Measurements from ENCODE around the gene CIC. TPM values are rescaled to one million over a fixed set of nuclear protein-coding genes. Genes with fewer than 3 reads are reported as not detected.

CIC gene
- total RNA-seq, 4 donors from 2014 or later: 25.1 to 54.9 (median 27.9) TPM

GRCh38 chr19:42301646-42302203, 32.7 kb downstream of the CIC start, which contains the start of gene PRR19:
Gene PRR19 (plus strand): TSS chr19:42302132. CDS start chr19:42309585, 7,453 bp downstream.
- no peak for DNase-seq
- H3K36me3 ChIP-seq: peaks cover 0 to 4% (median 0%) of the 10 kb centered on the region in 3 donors
- peak within 1 kb of the TSS; percentile 45 to 80 (median 61) for H3K27ac ChIP-seq
- H3K9me3 ChIP-seq: no peaks in the 10 kb centered on the region
- H3K27me3 ChIP-seq: no peaks in the 10 kb centered on the region
- intact Hi-C loops (cut with DNase I): no loop called here
- 20 to 21% methylated on average over 4 to 6 of the region's 21 CpGs for WGBS, 2 donors
- H3K4me3 ChIP-seq: peak within 1 kb of the TSS; percentile 39 to 68 (median 58)
- no peak for TF ChIP-seq CTCF (IDR thresholded peaks at IDR 0.05)
- TF ChIP-seq POLR2A (IDR thresholded peaks at IDR 0.05): no peak
- peaks cover 7 to 31% (median 8%) of the 10 kb centered on the region in 3 donors for H3K4me1 ChIP-seq

- no peak for TF ChIP-seq CTCF (IDR thresholded peaks at IDR 0.05)
- TF ChIP-seq POLR2A (IDR thresholded peaks at IDR 0.05): no peak
- peak overlapping the region in 2 of 4 donors; percentile 48 to 80 for H3K27ac ChIP-seq
- H3K4me1 ChIP-seq: peaks cover 7 to 31% (median 8%) of the 10 kb centered on the region in 3 donors
- H3K9me3 ChIP-seq: no peaks in the 10 kb centered on the region
- DNase-seq: no peak
- intact Hi-C loops (cut with DNase I): no loop called here
- WGBS, 2 donors: 59 to 81% methylated on average over 11 of the region's 11 CpGs
- H3K4me3 ChIP-seq: peak overlapping the region in 2 of 4 donors; percentile 62 to 68
- no peaks in the 10 kb centered on the region for H3K27me3 ChIP-seq
- H3K36me3 ChIP-seq: no peaks in the 10 kb centered on the region
Measured at GRCh38 chr19:42303101-42303464, 34.0 kb downstream of the CIC start.

GRCh38 chr19:42303876-42304275, 34.8 kb downstream of the CIC start:
- Histone ChIP-seq H3K4me3 (no peak overlapping the region), H3K4me1 (peaks cover 7 to 31% (median 8%) of the 10 kb centered on the region in 3 donors), H3K36me3 (no peaks in the 10 kb centered on the region), H3K27ac (no peak overlapping the region), H3K27me3 (no peaks in the 10 kb centered on the region), H3K9me3 (no peaks in the 10 kb centered on the region)
- no peak for DNase-seq
- intact Hi-C loops (cut with DNase I): no loop called here
- TF ChIP-seq POLR2A (IDR thresholded peaks at IDR 0.05) (no peak), CTCF (IDR thresholded peaks at IDR 0.05) (no peak)
- 70 to 74% methylated on average over 8 of the region's 8 CpGs for WGBS, 2 donors

- H3K4me1 ChIP-seq: peaks cover 6 to 21% (median 7%) of the 10 kb centered on the region in 3 donors
- intact Hi-C loops (cut with DNase I): no loop called here
- no peak overlapping the region for H3K4me3 ChIP-seq
- no peak for DNase-seq
- H3K27ac ChIP-seq: no peak overlapping the region
- no peaks in the 10 kb centered on the region for H3K9me3 ChIP-seq
- H3K36me3 ChIP-seq: no peaks in the 10 kb centered on the region
- TF ChIP-seq CTCF (IDR thresholded peaks at IDR 0.05) (no peak), POLR2A (IDR thresholded peaks at IDR 0.05) (no peak)
- WGBS, 2 donors: 85 to 93% methylated on average over 19 to 20 of the region's 22 CpGs
- H3K27me3 ChIP-seq: peaks cover 0 to 15% (median 0%) of the 10 kb centered on the region in 4 donors
Measured at GRCh38 chr19:42306646-42307045, 37.6 kb downstream of the CIC start.

GRCh38 chr19:42309686-42310085, 40.6 kb downstream of the CIC start:
- Histone ChIP-seq H3K4me3 (no peak overlapping the region), H3K36me3 (no peaks in the 10 kb centered on the region), H3K9me3 (no peaks in the 10 kb centered on the region), H3K27ac (no peak overlapping the region), H3K4me1 (peaks cover 8 to 15% (median 10%) of the 10 kb centered on the region in 3 donors), H3K27me3 (peaks cover 0 to 45% (median 7%) of the 10 kb centered on the region in 4 donors)
- no peak for DNase-seq
- 91% methylated on average over 7 of the region's 14 CpGs; no CpG with 5 or more reads in 1 of the 2 donors for WGBS, 2 donors
- intact Hi-C loops (cut with DNase I): no loop called here
- TF ChIP-seq POLR2A (IDR thresholded peaks at IDR 0.05) (no peak), CTCF (IDR thresholded peaks at IDR 0.05) (no peak)

Measured in esophagus squamous epithelium (tissue), 5 donors.